Measurements from ENCODE around the gene SF1.
A peak's percentile ranks its signal among the peaks of the same experiment; 100 is the strongest.

The SF1 gene

DNA sequence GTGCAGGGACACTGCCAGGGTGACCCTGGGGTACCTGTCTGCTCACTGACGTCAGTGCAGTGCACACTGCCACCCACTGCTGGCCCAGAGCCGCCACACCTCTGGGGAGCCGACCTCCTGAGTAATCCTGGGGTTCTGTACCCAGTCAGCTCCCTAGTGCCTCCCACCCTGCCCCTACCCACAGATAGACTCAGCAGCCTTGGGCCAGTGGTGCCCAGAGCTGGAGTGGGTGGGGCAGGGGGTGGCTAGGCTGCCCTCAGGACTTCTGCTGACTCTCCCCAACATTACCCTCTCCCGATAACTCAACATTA lies 61.1 kb downstream of the SF1 start:
- TF ChIP-seq, protein P1, sequence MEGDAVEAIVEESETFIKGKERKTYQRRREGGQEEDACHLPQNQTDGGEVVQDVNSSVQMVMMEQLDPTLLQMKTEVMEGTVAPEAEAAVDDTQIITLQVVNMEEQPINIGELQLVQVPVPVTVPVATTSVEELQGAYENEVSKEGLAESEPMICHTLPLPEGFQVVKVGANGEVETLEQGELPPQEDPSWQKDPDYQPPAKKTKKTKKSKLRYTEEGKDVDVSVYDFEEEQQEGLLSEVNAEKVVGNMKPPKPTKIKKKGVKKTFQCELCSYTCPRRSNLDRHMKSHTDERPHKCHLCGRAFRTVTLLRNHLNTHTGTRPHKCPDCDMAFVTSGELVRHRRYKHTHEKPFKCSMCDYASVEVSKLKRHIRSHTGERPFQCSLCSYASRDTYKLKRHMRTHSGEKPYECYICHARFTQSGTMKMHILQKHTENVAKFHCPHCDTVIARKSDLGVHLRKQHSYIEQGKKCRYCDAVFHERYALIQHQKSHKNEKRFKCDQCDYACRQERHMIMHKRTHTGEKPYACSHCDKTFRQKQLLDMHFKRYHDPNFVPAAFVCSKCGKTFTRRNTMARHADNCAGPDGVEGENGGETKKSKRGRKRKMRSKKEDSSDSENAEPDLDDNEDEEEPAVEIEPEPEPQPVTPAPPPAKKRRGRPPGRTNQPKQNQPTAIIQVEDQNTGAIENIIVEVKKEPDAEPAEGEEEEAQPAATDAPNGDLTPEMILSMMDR (conservative IDR thresholded peaks at IDR 0.05; ENCODE audit: low read length), result peak; percentile 19; the same call in 1 of the 2 replicates
- TF ChIP-seq EZH2phosphoT487 (IDR thresholded peaks at IDR 0.05; ENCODE audit: borderline replicate concordance), result no peak
- Histone ChIP-seq H3K9ac (ENCODE audit: low read depth, low read length, poor library complexity, severe bottlenecking) (no peak overlapping the region), H3K4me2 (ENCODE audit: low read depth, low read length, poor library complexity, severe bottlenecking) (no peak overlapping the region), H3K36me3 (ENCODE audit: insufficient read depth, low read length) (no peaks in the 10 kb centered on the region), H3K79me2 (ENCODE audit: insufficient read depth, low read length) (no peaks in the 10 kb centered on the region), H3K9me3 (ENCODE audit: insufficient read depth, low read depth, low read length) (no peaks in the 10 kb centered on the region), H3K27me3 (ENCODE audit: insufficient read depth, low read length, poor library complexity, severe bottlenecking) (no peaks in the 10 kb centered on the region), H3K4me1 (ENCODE audit: insufficient read depth, low read length, poor library complexity, severe bottlenecking) (no peaks in the 10 kb centered on the region), H3K9me2 (replicated peaks; ENCODE audit: low read depth, low read length) (no peaks in the 10 kb centered on the region), H2AFZ (ENCODE audit: low read length) (no peak overlapping the region), H3K4me3 (ENCODE audit: low read length, poor library complexity, severe bottlenecking) (no peak overlapping the region), H3F3A (ENCODE audit: low read depth) (no peaks in the 10 kb centered on the region), H4K20me1 (ENCODE audit: insufficient read depth, low read length, poor library complexity, severe bottlenecking) (no peaks in the 10 kb centered on the region)

DNA sequence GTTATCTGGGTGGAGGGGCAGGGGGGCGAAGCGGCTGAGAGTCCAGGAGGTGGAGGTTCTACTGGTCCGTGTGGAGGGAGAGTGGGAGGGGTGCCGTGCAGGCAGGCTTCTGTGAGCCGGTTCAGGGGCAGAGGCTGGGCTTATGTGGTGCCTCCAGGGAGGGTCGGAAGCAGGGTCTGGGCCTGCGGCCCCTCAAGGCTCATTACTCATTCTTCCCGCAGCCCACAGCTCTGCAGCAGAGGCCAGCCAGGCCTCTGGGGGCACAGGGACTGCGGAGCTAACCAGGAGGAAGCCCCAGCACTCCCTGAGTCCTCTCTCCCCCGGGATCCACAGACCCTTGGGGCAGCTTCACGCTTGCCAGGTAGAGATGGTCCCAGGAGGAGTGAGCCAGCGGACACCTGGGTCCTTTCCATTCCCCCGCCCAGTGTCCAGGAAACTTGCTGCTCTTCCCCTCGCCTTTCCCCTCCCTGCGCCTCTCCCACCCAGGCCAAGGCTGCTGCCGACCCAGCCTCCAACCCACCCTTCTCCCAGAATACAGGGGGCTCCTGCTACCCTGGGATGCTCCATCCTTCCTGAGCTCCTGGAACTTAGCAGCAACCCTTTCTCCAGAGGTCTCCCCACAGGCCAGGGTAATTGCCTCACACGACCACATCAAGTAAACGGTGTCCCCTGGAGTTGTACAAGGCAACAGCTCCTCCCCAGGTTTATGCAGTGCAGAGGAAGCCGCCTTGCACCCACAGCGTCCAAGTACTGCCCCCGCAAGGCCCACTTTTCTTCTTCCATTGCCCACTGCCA lies 61.7 kb downstream of the SF1 start:
- Histone ChIP-seq H3K27me3 (ENCODE audit: insufficient read depth, low read length, poor library complexity, severe bottlenecking) (no peaks in the 10 kb centered on the region), H3K9me3 (ENCODE audit: insufficient read depth, low read depth, low read length) (no peaks in the 10 kb centered on the region), H3K36me3 (ENCODE audit: insufficient read depth, low read length) (no peaks in the 10 kb centered on the region), H3K4me2 (ENCODE audit: low read depth, low read length, poor library complexity, severe bottlenecking) (no peak overlapping the region), H3K4me1 (ENCODE audit: insufficient read depth, low read length, poor library complexity, severe bottlenecking) (no peaks in the 10 kb centered on the region), H3K79me2 (ENCODE audit: insufficient read depth, low read length) (no peaks in the 10 kb centered on the region), H4K20me1 (ENCODE audit: insufficient read depth, low read length, poor library complexity, severe bottlenecking) (no peaks in the 10 kb centered on the region), H3K9ac (ENCODE audit: low read depth, low read length, poor library complexity, severe bottlenecking) (no peak overlapping the region), H2AFZ (ENCODE audit: low read length) (no peak overlapping the region), H3F3A (ENCODE audit: low read depth) (no peaks in the 10 kb centered on the region), H3K9me2 (replicated peaks; ENCODE audit: low read depth, low read length) (no peaks in the 10 kb centered on the region), H3K4me3 (ENCODE audit: low read length, poor library complexity, severe bottlenecking) (no peak overlapping the region)
- TF ChIP-seq, protein P1 (conservative IDR thresholded peaks at IDR 0.05; ENCODE audit: low read length), result no peak
- no peak for TF ChIP-seq EZH2phosphoT487 (IDR thresholded peaks at IDR 0.05; ENCODE audit: borderline replicate concordance)

GRCh38 chr11:64715756-64716472 lies 62.4 kb downstream of the SF1 start:
- H3K9me3 ChIP-seq (ENCODE audit: insufficient read depth, low read depth, low read length), result no peaks in the 10 kb centered on the region
- H4K20me1 ChIP-seq (ENCODE audit: insufficient read depth, low read length, poor library complexity, severe bottlenecking), result no peaks in the 10 kb centered on the region
- no peaks in the 10 kb centered on the region for H3F3A ChIP-seq (ENCODE audit: low read depth)
- H3K4me3 ChIP-seq (ENCODE audit: low read length, poor library complexity, severe bottlenecking), result no peak overlapping the region
- H3K9ac ChIP-seq (ENCODE audit: low read depth, low read length, poor library complexity, severe bottlenecking), result no peak overlapping the region
- no peak overlapping the region for H3K4me2 ChIP-seq (ENCODE audit: low read depth, low read length, poor library complexity, severe bottlenecking)
- H3K9me2 ChIP-seq (replicated peaks; ENCODE audit: low read depth, low read length), result no peaks in the 10 kb centered on the region
- H3K27me3 ChIP-seq (ENCODE audit: insufficient read depth, low read length, poor library complexity, severe bottlenecking), result no peaks in the 10 kb centered on the region
- no peaks in the 10 kb centered on the region for H3K36me3 ChIP-seq (ENCODE audit: insufficient read depth, low read length)
- H2AFZ ChIP-seq (ENCODE audit: low read length), result no peak overlapping the region
- no peaks in the 10 kb centered on the region for H3K4me1 ChIP-seq (ENCODE audit: insufficient read depth, low read length, poor library complexity, severe bottlenecking)
- H3K79me2 ChIP-seq (ENCODE audit: insufficient read depth, low read length), result no peaks in the 10 kb centered on the region
- no peak for TF ChIP-seq EZH2phosphoT487 (IDR thresholded peaks at IDR 0.05; ENCODE audit: borderline replicate concordance)
